HCT116 (cell line): Measurements from ENCODE around the gene C12orf43.

Experiments
- CEBPB ChIP-seq: IDR thresholded peaks from 2 replicates; pipeline ENCODE4 v1.6.1; 2012; ENCODE audit warnings: low read depth
- EGR1 ChIP-seq: IDR thresholded peaks from 2 replicates; pipeline ENCODE4 v1.6.1; 2012; ENCODE audit warnings: low read depth
- EZH2 ChIP-seq: fragments of 200-600 bp; sonication (generic); IDR thresholded peaks from 2 replicates; pipeline ENCODE4 v1.6.1; 2017; ENCODE audit warnings: antibody characterized with exemption, mixed run types
- EZH2phosphoT487 ChIP-seq: fragments of 200-600 bp; IDR thresholded peaks from 2 replicates; pipeline ENCODE4 v1.6.1; 2018; ENCODE audit warnings: antibody characterized with exemption, borderline replicate concordance
- POLR2A ChIP-seq: IDR thresholded peaks from 2 replicates; pipeline ENCODE4 v1.7.0; 2011; ENCODE audit warnings: borderline replicate concordance; ENCODE audit not compliant: insufficient read depth, insufficient read length; ENCODE audit errors: extremely low read depth
- POLR2AphosphoS5 ChIP-seq: IDR thresholded peaks from 2 replicates; pipeline ENCODE4 v1.6.1; 2011; ENCODE audit warnings: mild to moderate bottlenecking, low read depth, low read length, moderate library complexity
- ZFX ChIP-seq: fragments of 450-650 bp; IDR thresholded peaks from 2 replicates; pipeline ENCODE4 v1.6.1; 2017
- ZNF274 ChIP-seq: fragments of 200-500 bp; sonication (Bioruptor generic); IDR thresholded peaks from 2 replicates; pipeline ENCODE4 v1.6.1; 2014; ENCODE audit warnings: mild to moderate bottlenecking, low read depth, low read length, inconsistent platforms
- TF ChIP-seq, protein P1 (sequence below): IDR thresholded peaks from 2 replicates; pipeline ENCODE4 v1.6.1; 2012
- TF ChIP-seq, protein P2 (sequence below), 3 experiments: fragments of 200-600 bp in 1 of 3; sonication (generic) in 1 of 3; IDR thresholded peaks in 2 of 3; conservative IDR thresholded peaks in 1 of 3; 2 replicates each; pipeline ENCODE4 v1.5.1; 2012 to 2017; ENCODE audit warnings: low read depth in 2 of 3, low read length in 2 of 3, antibody characterized with exemption in 1 of 3, borderline replicate concordance in 1 of 3, control low read depth in 1 of 3, mild to moderate bottlenecking in 1 of 3, mixed read lengths in 1 of 3, mixed run types in 1 of 3, moderate library complexity in 1 of 3; ENCODE audit not compliant: insufficient read depth in 1 of 3
- TF ChIP-seq, protein P3 (sequence below): IDR thresholded peaks from 2 replicates; pipeline ENCODE4 v1.6.1; 2011; ENCODE audit warnings: mild to moderate bottlenecking, low read length, moderate library complexity; ENCODE audit not compliant: insufficient replicate concordance; ENCODE audit errors: extremely low read depth
- TF ChIP-seq, protein P4 (sequence below): IDR thresholded peaks from 2 replicates; pipeline ENCODE4 v1.6.1; 2012; ENCODE audit warnings: low read depth

DNA sequence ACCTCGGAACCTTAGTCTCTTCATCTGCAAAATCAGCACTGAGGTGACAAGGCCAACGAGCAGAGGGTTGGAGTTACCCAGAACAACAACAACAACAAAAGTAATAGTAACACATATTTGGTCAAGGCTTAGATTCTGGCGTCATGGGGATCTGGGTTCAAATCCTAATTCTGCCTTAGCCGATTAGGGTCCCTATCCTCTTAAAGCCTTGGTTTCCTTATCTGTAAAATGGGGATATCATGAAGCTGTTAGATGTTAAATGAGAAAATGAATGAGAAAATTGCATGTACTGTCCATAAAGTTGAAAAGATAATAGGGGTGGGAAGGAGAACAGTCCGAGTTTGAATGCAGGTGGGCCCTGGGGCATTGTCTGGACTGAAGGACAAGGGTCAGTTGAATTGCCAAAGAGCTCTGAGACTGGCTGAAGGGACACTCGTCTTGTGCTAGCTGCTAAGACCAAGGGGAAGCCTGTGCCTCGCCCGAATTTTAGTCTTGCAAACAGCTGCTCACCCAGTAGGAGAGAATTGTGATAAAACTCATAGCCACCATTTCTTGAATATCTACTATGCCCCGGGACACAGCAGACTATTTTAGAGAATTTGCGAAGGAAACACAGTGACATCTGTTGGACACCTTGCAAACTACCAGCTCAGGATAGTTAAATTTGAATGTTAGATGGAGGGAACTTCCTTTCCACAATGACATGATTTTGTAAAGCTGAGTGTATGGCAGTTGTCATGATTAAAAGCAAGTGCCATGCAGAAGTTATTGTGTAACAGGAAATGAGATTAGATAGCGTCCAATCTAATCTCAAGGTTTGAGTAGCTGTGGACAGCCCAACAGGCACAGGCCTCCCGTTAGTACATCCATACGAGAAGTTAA, 44.7 kb downstream of the C12orf43 start:
- TF ChIP-seq, protein P1, sequence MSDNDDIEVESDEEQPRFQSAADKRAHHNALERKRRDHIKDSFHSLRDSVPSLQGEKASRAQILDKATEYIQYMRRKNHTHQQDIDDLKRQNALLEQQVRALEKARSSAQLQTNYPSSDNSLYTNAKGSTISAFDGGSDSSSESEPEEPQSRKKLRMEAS = no peak; the same call in 1 of the 2 replicates
- TF ChIP-seq POLR2A (no peak), POLR2AphosphoS5 (no peak), EZH2 (no peak), CEBPB (no peak), EGR1 (no peak), ZNF274 (no peak), EZH2phosphoT487 (no peak), ZFX (no peak)
- TF ChIP-seq, protein P2, sequence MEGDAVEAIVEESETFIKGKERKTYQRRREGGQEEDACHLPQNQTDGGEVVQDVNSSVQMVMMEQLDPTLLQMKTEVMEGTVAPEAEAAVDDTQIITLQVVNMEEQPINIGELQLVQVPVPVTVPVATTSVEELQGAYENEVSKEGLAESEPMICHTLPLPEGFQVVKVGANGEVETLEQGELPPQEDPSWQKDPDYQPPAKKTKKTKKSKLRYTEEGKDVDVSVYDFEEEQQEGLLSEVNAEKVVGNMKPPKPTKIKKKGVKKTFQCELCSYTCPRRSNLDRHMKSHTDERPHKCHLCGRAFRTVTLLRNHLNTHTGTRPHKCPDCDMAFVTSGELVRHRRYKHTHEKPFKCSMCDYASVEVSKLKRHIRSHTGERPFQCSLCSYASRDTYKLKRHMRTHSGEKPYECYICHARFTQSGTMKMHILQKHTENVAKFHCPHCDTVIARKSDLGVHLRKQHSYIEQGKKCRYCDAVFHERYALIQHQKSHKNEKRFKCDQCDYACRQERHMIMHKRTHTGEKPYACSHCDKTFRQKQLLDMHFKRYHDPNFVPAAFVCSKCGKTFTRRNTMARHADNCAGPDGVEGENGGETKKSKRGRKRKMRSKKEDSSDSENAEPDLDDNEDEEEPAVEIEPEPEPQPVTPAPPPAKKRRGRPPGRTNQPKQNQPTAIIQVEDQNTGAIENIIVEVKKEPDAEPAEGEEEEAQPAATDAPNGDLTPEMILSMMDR (IDR thresholded peaks at IDR 0.05 in 2 of 3, conservative IDR thresholded peaks at IDR 0.05 in 1 of 3; ENCODE audit: borderline replicate concordance in 1 of 3, insufficient read depth in 1 of 3, low read depth in 2 of 3, low read length in 2 of 3) = peak; percentile 76 to 90 (median 81)
- TF ChIP-seq, protein P3, sequence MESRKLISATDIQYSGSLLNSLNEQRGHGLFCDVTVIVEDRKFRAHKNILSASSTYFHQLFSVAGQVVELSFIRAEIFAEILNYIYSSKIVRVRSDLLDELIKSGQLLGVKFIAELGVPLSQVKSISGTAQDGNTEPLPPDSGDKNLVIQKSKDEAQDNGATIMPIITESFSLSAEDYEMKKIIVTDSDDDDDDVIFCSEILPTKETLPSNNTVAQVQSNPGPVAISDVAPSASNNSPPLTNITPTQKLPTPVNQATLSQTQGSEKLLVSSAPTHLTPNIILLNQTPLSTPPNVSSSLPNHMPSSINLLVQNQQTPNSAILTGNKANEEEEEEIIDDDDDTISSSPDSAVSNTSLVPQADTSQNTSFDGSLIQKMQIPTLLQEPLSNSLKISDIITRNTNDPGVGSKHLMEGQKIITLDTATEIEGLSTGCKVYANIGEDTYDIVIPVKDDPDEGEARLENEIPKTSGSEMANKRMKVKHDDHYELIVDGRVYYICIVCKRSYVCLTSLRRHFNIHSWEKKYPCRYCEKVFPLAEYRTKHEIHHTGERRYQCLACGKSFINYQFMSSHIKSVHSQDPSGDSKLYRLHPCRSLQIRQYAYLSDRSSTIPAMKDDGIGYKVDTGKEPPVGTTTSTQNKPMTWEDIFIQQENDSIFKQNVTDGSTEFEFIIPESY = no peak
- TF ChIP-seq, protein P4, sequence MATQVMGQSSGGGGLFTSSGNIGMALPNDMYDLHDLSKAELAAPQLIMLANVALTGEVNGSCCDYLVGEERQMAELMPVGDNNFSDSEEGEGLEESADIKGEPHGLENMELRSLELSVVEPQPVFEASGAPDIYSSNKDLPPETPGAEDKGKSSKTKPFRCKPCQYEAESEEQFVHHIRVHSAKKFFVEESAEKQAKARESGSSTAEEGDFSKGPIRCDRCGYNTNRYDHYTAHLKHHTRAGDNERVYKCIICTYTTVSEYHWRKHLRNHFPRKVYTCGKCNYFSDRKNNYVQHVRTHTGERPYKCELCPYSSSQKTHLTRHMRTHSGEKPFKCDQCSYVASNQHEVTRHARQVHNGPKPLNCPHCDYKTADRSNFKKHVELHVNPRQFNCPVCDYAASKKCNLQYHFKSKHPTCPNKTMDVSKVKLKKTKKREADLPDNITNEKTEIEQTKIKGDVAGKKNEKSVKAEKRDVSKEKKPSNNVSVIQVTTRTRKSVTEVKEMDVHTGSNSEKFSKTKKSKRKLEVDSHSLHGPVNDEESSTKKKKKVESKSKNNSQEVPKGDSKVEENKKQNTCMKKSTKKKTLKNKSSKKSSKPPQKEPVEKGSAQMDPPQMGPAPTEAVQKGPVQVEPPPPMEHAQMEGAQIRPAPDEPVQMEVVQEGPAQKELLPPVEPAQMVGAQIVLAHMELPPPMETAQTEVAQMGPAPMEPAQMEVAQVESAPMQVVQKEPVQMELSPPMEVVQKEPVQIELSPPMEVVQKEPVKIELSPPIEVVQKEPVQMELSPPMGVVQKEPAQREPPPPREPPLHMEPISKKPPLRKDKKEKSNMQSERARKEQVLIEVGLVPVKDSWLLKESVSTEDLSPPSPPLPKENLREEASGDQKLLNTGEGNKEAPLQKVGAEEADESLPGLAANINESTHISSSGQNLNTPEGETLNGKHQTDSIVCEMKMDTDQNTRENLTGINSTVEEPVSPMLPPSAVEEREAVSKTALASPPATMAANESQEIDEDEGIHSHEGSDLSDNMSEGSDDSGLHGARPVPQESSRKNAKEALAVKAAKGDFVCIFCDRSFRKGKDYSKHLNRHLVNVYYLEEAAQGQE = no peak
